ENCODE measurements around the gene MAB21L4. TPM values are rescaled to one million over a fixed set of nuclear protein-coding genes. Genes with fewer than 3 reads are reported as not detected.
A peak's percentile ranks its signal among the peaks of the same experiment; 100 is the strongest.

The MAB21L4 gene
- total RNA-seq, 1 donor from 2014 or later: not detected

- TF ChIP-seq, protein P1, sequence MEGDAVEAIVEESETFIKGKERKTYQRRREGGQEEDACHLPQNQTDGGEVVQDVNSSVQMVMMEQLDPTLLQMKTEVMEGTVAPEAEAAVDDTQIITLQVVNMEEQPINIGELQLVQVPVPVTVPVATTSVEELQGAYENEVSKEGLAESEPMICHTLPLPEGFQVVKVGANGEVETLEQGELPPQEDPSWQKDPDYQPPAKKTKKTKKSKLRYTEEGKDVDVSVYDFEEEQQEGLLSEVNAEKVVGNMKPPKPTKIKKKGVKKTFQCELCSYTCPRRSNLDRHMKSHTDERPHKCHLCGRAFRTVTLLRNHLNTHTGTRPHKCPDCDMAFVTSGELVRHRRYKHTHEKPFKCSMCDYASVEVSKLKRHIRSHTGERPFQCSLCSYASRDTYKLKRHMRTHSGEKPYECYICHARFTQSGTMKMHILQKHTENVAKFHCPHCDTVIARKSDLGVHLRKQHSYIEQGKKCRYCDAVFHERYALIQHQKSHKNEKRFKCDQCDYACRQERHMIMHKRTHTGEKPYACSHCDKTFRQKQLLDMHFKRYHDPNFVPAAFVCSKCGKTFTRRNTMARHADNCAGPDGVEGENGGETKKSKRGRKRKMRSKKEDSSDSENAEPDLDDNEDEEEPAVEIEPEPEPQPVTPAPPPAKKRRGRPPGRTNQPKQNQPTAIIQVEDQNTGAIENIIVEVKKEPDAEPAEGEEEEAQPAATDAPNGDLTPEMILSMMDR (IDR thresholded peaks at IDR 0.05; ENCODE audit: unreplicated experiment): no peak
- no peak overlapping the region for H3K27ac Mint-ChIP-seq (ENCODE audit: unreplicated experiment)
- no peak for DNase-seq (ENCODE audit: low spot score)
- H3K36me3 Mint-ChIP-seq (ENCODE audit: low read depth, unreplicated experiment): no peaks in the 10 kb centered on the region
- no peak overlapping the region for H3K4me3 Mint-ChIP-seq (ENCODE audit: unreplicated experiment)
- H3K27me3 Mint-ChIP-seq (ENCODE audit: unreplicated experiment): peaks cover 1% of the 10 kb centered on the region
- H3K4me1 Mint-ChIP-seq (ENCODE audit: unreplicated experiment): no peaks in the 10 kb centered on the region
- no peaks in the 10 kb centered on the region for H3K9me3 Mint-ChIP-seq (ENCODE audit: unreplicated experiment)
Measured at GRCh38 chr2:240920783-240921231, 24.9 kb upstream of the MAB21L4 start.

- Mint-ChIP-seq H3K4me3 (ENCODE audit: unreplicated experiment) (no peak overlapping the region), H3K27ac (ENCODE audit: unreplicated experiment) (no peak overlapping the region), H3K4me1 (ENCODE audit: unreplicated experiment) (no peaks in the 10 kb centered on the region), H3K9me3 (ENCODE audit: unreplicated experiment) (no peaks in the 10 kb centered on the region), H3K36me3 (ENCODE audit: low read depth, unreplicated experiment) (no peaks in the 10 kb centered on the region), H3K27me3 (ENCODE audit: unreplicated experiment) (peaks cover 3% of the 10 kb centered on the region)
- DNase-seq (ENCODE audit: low spot score): peak; percentile 7
- TF ChIP-seq, protein P1 (IDR thresholded peaks at IDR 0.05; ENCODE audit: unreplicated experiment): no peak
Measured at GRCh38 chr2:240919786-240920782, 24.1 kb upstream of the MAB21L4 start.

DNA sequence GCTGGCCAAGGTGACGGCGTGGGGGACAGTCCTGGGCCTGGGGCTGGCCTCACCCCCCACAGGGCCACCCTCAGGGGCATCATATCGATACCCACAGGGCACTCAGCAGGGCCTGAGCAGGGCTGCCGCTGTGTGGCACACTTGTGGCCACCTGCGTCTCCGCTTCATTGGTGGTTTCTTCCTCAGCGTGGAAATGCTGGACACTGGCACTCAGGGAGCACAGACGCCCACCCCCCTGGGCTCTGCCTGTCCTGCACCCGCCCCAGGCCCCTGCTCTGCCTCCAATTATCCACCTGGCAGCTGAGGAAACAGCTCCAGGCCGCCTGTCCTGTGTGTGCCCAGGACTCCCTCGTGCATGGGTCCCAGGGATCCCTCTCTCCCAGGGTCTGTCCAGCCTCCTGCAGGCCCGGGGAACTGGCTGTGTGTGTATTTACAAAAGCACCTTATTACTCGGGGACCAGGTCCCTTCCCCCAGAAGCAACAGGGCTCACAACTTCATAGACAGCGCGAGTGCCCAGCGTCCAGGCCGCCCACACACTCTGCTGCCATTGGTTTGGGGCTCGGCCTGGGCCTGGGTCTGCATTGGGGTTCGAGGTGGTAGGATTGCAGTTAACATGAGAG is 23.3 kb upstream of the MAB21L4 start:
- Mint-ChIP-seq H3K4me1 (ENCODE audit: unreplicated experiment) (no peaks in the 10 kb centered on the region), H3K9me3 (ENCODE audit: unreplicated experiment) (no peaks in the 10 kb centered on the region), H3K27ac (ENCODE audit: unreplicated experiment) (no peak overlapping the region), H3K36me3 (ENCODE audit: low read depth, unreplicated experiment) (no peaks in the 10 kb centered on the region), H3K27me3 (ENCODE audit: unreplicated experiment) (peaks cover 5% of the 10 kb centered on the region), H3K4me3 (ENCODE audit: unreplicated experiment) (no peak overlapping the region)
- no peak for DNase-seq (ENCODE audit: low spot score)
- TF ChIP-seq, protein P1 (IDR thresholded peaks at IDR 0.05; ENCODE audit: unreplicated experiment): no peak

DNA sequence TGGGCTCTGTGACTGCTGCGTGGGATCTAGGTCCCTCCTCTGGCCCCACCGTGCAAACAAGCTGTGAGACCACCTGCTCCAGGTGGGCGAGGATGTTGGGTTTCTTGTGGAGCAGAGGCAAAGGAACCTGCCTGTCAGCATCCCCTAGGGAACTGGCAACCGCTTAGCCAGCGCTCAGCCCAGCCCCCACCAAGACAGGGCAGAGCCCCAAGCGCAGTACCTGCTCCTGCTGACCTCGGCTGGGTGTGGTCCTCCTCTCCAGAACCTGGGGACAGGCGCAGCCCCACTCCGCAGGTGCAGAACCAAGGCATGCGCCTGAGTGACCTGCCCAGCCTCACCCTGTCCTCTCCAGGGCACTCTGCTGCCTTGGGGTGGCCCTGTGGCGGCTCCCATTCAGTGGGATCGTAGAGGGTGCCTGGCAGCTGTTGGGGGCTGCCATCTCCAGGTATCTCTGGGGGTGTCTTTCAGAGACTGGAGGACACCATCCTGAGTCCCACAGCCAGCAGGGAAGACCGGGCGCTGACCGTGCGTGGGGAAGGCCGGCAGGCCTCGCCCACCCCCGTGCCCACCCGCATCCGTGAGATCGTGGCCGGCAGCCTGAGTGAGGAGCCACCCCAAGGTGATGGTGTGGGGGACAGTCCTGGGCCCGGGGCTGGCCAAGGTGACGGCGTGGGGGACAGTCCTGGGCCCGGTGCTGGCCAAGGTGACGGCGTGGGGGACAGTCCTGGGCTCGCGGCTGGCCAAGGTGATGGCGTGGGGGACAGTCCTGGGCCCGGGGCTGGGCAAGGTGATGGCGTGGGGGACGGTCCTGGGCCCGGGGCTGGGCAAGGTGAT is 22.5 kb upstream of the MAB21L4 start:
- Mint-ChIP-seq H3K36me3 (ENCODE audit: low read depth, unreplicated experiment) (no peaks in the 10 kb centered on the region), H3K4me1 (ENCODE audit: unreplicated experiment) (peaks cover under 1% of the 10 kb centered on the region), H3K27me3 (ENCODE audit: unreplicated experiment) (peaks cover 5% of the 10 kb centered on the region), H3K9me3 (ENCODE audit: unreplicated experiment) (no peaks in the 10 kb centered on the region), H3K4me3 (ENCODE audit: unreplicated experiment) (no peak overlapping the region), H3K27ac (ENCODE audit: unreplicated experiment) (no peak overlapping the region)
- DNase-seq (ENCODE audit: low spot score): no peak
- TF ChIP-seq, protein P1 (IDR thresholded peaks at IDR 0.05; ENCODE audit: unreplicated experiment): no peak

Data from endothelial cell (in vitro differentiated cells).